Stimulated activated CD4-positive, alpha-beta T cell treated with anti-CD3 and anti-CD28 coated beads, Interleukin-1b, Interleukin-23, amount 100 ng/mL, for 24 hours (primary cell): ENCODE results near the gene SLC2A6.

ENCODE experiments used
- DNase-seq, 4 experiments: peaks; one replicate each; pipeline ENCODE4 v3.0.0-alpha.2; 2020; ENCODE audit warnings: low read depth in 4 of 4, low spot score in 1 of 4

SLC2A6 gene

GRCh38 chr9:133499132-133499891, 20.4 kb upstream of the SLC2A6 start:
- DNase-seq: no peak

GRCh38 chr9:133496861-133497842, 18.3 kb upstream of the SLC2A6 start:
- no peak for DNase-seq

GRCh38 chr9:133495327-133496293, 16.7 kb upstream of the SLC2A6 start:
- no peak for DNase-seq

DNA sequence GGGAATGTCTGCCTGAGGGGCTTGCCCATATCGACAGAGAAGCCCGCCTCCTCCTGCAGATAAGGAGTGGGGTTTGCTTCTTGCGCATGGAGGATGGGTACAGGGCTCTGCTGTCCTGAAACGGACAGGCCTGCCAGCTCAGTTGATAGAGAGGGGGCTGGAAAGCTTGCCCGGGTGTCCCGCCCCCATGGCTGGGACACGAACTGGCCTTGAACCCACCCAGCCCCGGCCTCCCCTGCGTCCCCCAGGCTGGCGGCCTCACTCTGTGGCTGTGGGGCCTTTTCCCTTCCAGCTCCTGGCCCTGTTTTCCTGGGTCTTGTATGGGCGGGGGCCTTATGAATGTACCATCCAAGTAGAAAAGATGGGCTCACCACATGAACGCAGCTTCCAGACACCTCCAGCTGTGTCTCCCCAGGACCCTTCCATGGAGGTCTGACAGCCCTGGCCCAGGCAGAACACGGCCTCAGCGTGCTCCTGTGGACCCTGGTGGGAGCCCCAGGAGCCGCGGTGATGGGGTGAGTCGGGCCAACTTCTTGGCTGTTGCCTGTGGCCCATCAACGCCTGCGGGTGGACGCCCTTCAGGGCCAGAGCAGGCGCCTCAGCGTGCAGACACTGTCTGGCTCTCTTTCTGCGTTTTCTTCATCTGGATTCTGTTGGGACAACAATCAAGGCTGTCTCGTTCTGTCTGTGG, 15.9 kb upstream of the SLC2A6 start:
- no peak for DNase-seq

DNA sequence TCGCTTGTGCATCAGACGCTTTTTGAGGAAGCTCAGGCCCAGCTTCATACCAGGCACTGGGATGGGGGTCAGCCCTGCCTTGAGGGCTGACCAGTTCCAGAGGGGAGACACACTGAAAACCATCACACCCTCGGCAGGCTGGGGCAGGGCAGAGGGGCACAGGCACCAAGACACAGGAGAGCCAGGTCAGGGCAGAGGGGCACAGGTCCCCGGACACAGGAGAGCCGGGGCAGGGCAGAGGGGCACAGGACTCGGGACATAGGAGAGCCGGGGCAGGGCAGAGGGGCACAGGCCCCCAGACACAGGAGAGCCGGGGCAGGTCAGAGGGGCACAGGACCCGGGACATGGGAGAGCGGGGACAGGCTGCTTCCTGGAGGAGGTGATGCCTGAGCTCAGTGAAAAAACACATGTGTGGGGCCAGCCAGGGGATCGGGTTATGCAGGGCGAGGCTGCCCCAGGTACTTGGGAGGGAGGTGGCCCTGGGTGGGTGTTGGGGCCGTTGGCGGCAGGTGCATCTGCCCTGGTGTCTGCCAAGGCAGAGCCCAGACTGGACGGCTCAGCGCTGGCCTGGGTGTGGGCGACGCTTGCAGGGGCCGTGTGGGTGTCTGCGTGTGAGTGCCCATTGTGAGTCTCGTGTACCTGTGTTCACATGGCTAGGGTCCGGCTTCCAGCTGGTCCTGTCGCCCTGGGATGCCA, 15.1 kb upstream of the SLC2A6 start:
- DNase-seq: no peak

DNA sequence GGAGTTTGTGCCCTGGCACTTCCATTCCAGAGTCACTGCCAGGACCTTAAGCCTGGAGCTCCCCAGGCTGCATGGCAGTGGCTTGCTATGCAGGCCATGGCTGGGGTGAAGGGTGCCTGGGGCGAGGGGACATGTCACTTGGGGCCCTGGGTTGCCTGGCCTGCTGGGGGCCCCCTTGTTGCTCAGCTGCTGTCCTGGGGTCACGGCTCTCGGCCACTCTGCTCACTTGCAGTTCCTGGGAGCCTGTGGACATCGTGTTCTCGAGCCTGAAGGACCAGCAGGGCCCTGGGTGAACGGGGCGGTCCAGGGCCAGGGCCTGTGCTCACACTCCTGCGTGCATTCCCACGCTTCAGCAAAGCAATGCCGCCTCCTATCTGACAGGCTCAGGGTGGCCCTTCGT, 14.5 kb upstream of the SLC2A6 start:
- no peak for DNase-seq

- no peak for DNase-seq
Observed at GRCh38 chr9:133492061-133493021, 13.4 kb upstream of the SLC2A6 start.

GRCh38 chr9:133491656-133491925, 12.7 kb upstream of the SLC2A6 start:
- no peak for DNase-seq

DNA sequence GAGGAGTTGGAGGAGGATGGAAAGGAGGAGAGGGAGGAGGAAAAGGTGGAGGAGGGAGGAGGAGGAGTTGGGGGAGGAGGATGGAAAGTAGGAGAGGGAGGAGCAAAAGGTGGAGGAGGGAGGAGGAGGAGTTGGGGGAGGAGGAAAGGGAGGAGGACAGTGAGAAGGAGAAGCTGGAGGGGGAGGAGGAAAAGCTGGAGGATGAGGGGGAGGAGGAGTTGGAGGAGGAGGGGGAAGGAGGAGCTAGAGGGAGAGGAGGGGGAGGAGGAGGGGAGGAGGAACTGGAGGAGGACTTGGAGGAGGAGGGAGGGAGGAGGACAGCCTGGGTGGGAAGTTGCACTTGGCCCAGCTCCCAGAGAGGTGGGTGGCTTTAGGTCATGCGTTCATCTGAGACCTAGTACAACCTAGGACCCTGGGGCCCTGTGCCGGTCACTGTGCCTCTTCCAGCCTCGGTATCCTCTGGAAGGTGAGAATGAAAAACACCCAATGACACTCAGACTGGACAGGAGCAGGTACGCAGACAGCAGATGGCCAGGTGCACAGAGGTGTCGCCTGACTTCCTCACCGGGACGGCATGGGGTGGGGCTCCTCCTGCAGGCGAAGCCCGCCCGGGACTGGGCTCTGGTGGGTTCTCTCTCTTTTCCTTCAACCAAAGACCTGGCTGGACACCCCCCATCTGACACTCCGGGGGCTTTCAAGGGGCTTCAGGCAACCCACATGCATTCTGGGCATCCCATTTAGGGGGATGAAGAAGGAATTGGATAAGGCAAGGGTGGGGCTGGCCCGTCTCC, 12.2 kb upstream of the SLC2A6 start:
- DNase-seq: no peak

DNA sequence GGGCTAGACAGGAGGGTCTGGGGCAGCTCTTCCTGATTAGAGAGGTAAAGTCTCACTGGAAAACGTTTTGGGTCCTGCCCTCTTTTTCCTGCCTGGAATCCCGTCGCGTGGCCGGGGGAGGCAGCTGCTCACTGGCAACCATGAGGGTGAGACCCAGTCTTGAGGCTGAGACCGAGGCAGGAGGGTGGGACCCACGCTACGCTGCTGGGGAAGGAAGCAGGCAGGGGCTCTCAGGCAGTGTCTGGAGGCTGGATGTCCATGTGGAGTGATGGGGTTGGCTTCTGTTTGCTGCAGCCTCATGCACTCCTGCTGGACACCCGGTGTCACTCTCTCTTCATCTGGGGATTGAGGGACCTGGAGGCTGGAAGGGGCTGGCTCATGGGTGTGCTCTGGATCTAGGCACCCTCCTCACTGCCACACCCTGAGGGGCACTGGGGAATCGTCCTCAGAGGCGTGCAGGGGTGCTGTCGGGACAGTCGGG, 11.3 kb upstream of the SLC2A6 start:
- DNase-seq: no peak

GRCh38 chr9:133489253-133490190, 10.6 kb upstream of the SLC2A6 start:
- DNase-seq: no peak

DNA sequence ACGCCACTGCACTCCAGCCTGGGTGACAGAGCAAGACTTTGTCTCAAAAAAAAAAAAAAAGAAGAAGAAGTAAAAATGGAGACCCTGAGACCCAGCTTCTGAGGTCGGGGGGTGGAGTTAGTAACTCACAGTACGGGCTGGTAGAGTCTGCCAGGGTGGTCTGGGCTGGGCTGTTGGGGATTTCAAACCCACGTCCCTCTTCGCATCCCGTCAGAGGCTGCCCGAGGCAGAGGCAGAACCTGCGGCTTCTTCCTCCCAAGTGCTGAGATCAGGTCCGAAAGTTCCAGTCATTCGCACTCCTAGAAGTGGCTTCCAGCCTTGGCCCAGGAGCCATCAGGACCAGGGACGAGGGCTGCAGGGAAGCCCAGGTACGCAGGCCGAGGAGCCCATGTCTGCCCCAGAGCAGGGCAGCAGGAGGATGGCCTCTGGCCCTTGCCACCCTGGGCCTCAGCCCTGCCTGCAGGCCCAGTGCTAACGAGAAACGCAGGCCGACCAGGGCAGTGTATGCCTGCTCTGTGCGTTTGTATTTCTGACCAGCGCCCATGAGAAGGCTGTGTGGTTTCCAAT, 9.9 kb upstream of the SLC2A6 start:
- DNase-seq: no peak

DNA sequence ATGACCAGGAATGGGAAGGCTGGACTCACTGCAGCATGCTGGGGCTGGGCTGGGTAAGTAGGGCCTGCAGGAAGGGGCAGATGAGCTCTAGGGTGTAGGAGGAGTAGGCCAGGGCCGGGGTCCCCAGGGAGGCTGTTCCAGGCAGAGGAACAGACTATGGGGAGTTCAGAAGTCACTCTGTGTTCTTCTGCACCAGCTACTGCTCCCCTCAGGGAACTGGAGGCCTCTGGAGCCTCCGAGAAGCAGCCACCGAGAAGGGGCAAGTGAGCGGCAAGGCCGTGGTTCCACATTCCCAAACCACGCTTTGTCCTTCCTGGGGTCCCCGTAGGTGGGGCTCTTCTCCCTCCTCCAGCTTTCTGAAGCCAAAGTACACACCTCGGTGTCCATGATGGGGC, 8.4 kb upstream of the SLC2A6 start:
- DNase-seq: no peak

DNA sequence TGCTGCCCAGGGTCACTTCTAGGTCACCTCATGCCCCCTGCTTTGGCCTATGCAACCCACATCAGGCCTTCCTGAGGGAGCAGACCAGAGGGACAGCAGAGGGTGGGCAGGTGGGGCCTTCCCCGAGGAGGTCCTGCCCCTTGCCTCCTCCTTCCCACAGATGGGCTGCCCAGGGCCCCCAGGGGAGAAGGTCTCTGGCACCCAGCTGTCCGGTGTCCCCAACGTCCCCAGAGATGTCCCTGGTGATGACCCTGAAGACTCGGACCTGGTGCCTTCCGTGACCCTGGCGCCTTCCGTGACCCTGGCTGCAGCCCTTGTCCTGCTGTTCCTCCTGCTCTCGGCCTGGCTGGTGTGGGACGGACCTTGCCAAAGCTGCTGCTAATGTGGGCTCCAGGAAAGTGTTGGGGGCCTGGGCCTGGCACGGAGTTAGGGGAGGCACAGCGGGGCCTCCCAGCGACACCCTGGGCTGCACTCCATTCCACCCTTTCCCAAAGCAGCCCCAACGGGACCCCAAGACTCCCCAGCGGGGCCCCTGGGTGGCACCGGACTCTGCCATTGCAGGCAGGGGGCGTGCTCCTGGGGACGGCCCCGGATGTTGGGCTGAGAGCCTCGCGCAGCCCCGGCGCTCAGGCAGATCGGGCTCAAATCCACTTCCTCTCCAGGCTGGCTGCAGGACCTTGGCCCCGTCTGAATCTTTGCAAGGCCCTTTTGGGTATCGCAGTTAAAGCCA, 6.8 kb upstream of the SLC2A6 start:
- DNase-seq: no peak

DNA sequence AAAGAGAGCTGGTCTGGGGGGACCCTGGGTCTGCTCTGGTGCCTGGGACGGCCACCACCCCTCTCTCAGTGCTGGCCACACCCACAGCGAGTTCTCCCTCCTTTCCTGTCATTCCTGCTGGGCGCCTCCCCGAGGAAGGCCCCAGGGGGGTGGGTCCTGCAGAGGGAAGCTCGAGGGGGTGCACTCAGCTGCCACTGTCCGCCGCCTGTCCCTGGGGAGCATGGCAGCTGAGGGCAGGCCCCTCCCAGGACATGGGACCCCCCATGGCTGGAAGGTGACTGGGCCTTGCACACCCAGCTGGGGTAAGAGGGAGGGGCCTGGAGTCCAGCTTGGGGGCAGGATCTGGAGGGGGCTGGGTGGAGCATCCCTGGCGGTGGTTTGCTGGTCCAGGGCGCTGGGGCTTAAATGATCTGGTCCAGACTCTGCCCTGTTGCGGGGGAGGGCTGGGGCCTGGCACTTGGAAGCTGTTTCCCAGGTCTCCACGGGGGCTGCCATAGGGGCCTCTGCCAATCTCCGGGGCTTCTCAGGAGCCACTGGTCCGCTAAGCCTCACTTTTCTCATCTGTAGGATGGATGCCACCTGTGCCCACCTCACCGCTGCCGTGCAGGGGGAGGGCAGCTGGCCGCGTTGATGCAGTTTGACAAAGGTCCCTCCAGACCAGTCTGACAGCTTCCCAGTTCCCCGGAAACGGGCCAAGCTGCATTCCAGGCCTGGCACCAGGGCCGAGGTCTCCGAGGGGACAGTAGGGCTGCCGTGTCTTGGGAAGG, 6.0 kb upstream of the SLC2A6 start:
- no peak for DNase-seq
